ENCODE data around the gene AP3S2.

DNA sequence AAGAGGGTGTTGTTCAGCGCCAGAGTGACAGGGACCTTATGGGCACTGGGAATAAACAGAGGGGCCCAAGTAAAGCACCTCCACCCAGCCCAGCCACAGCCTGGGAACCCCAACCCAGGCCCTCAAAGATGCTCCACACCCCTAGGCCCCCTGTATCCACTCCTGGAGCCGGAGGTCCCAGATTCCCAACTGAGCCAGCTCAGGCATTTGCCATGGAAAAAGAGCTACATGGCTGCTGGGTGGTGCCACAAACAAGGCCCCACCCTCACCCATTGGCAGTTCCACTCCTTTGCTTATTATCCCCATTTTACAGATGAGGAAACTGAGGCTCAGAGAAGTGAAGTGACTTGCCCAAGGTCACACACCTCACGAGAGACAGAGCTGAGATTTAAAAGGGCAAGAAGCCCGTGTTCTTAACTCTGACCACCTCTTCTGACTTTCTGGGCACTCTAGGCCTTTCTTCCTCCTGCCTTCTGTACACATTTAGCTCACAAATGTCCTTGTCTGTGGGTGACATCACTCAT is 96.1 kb downstream of the AP3S2 start:
- TF ChIP-seq ZNF274 (IDR thresholded peaks at IDR 0.05; ENCODE audit: low read depth, low read length), result no peak
- no peak for TF ChIP-seq YY1 (IDR thresholded peaks at IDR 0.05; ENCODE audit: insufficient read depth, insufficient read length)
- no peak for TF ChIP-seq SUZ12 (IDR thresholded peaks at IDR 0.05; ENCODE audit: extremely low read depth, insufficient read depth, insufficient read length)

Data from NT2/D1 (cell line).